ENCODE data around the gene MYMX. TPM values are rescaled to one million over a fixed set of nuclear protein-coding genes. Genes with fewer than 3 reads are reported as not detected.
A peak's percentile ranks its signal among the peaks of the same experiment; 100 is the strongest.

Gene MYMX
- polyA plus RNA-seq, 5 donors = 0.37 to 1.8 (median 0.70) TPM

DNA sequence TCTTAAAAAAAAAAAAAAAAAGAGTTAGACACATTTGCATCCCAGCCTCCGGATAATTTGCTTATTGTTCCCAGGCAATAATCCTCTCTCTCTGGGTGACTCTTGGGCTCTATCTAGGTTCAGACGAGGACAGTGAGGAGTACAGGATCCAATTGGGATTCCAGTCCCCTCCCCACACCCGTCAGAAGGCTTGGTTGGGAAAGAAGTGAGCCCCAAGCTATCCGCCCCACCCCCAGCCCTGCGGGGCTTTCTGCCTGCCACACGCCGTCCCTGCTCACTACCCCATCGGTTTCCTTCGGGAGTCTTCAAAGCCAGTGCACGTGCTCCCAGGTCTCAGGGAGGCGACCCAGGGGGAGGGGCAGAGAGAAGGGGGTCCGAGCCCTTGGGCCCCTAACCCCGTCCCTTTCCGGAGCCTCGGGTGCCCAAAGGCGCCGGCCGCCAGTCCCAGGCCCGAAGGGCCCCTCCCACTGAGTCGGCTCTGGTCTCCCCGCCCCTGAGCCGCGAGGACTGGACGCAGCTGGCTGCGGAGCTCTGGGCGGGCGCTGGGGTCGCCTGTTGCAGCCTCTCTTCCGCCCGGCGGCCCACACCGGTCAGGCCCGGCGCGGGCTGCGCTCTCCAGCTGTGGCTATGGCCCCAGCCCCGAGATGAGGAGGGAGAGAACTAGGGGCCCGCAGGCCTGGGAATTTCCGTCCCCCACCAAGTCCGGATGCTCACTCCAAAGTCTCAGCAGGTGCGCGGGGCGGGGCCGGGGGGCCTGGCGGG lies 2.5 kb downstream of the MYMX start:
- DNase-seq = peak; percentile 92 to 94

DNA sequence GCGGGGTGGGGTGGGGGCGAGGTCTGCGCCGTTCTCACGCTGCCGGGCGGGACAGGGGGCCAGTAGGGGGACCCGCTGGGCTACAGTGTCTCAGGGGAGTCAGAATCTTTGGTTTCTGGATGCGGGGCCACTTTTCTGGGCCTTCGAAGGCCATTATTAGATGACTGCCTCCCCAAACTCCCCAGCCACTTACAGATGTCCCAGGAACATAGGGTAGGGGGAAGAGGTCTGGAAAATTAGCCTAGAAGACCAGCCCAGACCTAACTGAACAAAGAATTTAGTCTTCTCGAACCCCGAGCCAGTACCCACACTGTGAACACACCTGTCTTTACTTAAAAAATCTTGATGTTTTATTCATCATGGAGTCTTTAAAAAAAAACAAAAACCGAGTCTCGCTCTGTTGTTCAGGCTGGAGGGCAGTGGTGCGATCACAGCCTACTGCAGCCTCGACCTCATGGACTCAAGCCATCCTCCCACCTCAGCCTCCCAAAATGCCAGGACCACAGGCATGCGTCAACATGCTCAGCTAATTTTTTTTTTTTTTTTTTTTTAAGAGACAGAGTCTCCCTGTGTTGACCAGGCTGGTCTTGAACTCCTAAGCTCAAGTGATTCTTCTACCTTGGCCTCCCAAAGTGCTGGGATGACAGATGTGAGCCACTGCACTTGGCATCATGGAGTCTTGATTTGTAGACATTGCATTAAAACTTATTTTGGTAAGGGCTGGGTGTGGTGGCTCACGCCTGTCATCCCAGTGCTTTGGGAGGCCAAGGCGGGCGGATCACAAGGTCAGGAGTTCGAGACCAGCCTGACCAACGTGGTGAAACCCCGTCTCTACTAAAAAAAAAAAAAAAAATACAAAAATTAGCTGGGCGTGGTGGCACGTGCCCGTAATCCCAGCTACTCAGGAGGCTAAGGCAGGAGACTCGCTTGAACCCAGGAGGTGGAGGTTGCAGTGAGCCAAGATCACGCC lies 3.4 kb downstream of the MYMX start:
- no peak for DNase-seq

DNA sequence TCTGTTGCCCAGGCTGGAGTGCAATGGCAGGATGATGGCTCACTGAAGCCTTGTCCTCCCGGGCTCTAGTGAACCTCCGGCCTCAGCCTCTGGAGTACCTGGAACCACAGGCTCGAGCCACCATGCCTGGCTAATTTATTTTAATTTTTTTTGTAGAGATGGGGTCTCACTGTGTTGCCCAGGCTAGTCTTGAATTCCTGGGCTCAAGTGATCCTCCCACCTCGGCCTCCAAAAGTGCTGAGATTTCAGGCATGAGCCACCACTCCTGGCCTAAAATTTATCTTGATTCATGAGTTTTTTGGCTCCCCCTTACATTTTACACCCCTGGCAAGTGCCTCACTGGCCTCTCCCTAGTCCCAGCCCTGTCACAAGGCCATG lies 4.2 kb downstream of the MYMX start:
- no peak for DNase-seq

DNA sequence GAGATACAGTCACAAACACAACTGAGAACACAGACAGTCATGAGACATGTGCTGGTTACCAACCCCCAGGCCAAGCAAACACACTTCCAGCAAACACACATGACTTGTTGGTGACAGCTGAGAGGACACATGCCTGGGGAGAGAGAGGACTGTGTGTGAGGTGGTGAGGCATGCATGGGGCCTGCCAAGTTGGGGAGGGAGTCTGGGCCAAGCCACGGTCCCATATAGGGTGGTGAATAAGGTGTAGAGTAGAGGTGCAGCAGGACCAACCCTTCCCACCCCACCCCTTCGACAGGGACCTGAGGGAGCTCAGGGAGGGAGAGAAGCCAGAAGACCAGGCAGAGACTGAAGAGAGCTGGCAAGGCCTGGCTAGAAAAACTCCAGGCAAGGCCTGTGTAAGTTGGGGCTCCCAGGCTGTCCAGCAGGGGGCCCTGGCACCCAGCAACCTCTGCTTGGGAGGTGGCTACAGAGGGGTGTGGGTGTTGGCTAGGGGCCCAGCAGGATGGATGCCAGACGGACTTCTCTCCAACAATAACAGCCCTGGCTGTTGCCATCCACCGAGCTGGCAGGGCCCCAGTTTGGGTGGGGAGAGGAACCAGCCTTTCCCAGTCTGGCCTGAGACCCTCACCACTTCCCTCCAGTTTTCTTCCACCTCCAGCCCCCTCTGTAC lies 4.7 kb downstream of the MYMX start:
- peak in 1 of 2 donors; percentile 81 for DNase-seq

DNA sequence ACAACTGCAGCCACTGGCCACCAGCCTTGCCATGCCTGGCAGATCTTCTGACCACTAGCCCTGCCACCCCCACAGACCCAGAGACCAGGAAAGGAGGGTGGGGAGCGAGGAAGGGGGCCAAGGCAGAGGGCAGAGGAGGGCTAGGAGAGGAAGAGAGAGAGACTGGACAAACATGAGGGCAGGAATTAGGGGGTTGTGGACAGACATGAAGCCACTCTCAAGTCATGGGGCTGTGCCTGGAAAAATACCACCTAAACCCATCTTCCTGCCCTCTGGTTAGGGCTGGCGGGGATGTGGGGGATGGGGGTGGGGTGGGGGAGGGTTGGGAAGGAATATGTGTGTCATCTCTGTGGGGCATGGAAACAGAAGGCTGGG lies 5.2 kb downstream of the MYMX start:
- DNase-seq = no peak

DNA sequence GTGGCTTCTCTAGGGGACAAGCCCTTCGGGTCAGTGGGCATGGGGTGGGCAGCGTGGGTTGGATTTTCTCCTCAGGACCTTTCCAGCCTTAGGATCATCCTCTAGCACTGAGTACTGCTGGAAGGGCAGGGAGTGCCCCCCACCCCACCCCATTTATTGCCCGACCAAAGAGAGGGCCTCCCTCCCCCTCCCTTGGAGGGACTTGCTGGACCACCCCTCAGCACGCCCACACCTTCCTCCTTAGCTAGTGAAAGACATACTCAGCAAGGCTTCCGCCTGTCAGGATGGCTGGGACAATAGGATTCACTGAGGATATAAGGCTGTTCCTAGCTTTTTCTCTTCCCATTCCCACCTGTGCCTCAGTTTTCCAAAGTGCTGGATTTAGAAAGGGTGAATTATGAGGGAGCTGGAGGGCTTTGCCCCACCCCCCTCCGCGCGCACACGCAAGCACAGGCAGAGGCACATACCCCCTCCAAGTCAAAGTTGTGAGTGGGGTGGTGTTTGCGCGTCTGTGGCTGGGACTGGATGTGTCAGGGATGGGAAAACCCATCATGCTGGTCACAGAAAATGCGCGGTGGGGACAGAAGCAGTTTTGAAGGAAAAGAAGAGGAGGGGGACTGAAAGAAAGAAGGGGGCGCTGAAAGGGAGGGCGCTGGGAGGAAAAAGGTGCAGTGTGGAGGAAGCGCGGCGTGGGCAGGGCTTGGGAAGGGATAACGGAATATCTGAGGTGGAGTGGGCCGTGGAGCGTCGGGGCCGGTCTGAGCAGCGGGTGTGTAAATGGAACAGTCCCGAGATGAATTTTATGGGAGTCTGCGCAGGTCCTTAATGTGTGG lies 6.0 kb downstream of the MYMX start:
- no peak for DNase-seq

DNA sequence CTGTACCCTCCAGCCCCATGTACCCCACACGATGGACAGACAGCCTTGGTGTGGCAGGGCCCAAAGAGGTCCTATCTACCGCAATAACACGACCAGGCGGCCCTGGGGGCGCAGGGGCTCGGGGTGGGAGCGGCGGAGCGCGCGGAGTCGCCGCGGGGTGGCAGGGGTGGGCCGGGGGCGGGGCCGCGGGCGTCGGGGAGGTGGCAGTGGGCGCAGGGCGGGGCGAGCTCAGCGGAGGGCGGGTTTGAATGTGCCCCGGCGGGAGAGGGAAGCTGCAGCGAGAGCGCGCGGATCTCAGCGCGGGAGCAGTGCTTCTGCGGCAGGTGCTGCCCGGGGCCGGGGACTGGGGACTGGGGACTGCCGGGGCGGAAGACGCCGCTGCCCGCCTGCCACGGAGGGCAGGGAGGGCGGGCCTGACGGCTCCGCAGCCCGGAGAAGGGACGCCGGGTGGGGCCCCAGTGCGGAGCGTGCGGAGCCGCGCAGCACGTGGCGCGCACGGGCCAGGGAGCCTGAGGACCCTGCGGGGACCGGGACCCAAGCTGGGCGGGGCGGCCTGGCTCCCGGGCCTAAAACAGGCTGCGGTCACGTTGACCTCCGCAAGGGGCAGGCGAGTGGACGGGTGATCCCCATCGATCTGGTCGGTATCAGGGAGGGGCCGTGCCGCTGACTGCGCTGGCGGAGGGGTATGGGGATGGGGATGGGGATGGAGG lies 6.7 kb downstream of the MYMX start, which contains the start of gene SLC29A1:
TSS of gene SLC29A1 (plus strand) at position 277 of the 710 bp plus-strand sequence. CDS start 3,719 bp downstream, outside the sequence.
- DNase-seq = peak in 1 of 2 donors; percentile 53

DNA sequence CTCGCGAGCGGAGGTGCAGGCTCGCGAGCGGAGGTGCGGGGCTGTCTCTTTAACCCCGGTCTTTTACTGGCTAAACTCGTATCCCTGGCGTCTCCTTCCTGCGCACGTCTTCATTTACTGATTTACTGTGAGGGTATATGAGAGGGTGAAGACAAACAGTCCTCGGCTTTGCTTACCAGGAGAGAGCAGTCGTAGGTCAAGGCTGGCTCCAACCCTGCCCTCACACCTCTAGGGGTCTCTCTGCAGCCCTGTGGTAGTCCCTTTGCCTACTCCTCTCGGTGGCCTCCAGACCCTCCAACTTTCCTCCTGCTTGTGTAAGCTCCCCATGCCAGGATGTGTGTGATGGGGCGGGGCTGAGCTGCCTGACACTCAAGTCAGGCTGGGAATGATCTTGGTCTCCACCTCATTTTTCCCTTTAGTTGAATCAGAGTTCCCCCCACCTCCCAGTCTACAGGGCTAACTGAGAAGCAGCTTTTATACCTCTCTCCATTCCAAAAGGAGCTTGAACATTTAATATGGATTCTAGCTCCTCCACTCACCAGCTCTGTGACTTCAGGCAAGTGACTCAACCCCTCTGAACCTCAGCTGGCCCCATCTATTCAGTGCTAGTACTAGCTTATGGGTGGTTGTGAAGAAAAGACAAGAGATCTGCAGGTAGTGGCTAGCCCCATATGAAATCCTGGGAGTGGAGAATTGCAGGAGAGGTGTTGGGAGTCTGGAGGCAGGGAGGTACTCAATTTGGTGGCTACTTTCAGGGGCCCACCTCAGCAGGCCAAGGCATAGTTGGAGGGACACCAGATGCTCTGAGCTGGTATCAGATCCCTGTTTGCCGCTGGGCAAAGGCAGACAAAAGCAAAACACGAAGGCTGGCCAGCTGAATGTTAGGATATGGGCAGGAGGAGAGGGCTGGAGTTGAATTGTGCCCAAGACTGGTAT lies 7.6 kb downstream of the MYMX start:
- no peak for DNase-seq

DNA sequence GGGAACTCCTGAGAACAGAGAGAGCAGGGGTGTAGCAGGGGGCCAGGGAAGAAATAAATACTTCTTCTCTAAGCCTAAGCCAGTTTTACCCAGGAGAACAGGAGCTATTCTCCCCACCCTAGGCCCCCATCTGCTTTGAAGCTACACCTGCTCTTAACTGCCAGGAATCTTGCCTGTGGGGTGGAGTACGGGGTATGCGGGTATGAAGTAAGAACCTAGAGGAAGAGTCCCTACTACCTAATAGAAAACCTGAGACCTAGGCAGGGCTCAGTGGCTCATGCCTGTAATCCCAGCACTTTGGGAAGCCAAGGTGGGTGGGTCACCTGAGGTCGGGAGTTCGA lies 8.2 kb downstream of the MYMX start:
- no peak for DNase-seq

DNA sequence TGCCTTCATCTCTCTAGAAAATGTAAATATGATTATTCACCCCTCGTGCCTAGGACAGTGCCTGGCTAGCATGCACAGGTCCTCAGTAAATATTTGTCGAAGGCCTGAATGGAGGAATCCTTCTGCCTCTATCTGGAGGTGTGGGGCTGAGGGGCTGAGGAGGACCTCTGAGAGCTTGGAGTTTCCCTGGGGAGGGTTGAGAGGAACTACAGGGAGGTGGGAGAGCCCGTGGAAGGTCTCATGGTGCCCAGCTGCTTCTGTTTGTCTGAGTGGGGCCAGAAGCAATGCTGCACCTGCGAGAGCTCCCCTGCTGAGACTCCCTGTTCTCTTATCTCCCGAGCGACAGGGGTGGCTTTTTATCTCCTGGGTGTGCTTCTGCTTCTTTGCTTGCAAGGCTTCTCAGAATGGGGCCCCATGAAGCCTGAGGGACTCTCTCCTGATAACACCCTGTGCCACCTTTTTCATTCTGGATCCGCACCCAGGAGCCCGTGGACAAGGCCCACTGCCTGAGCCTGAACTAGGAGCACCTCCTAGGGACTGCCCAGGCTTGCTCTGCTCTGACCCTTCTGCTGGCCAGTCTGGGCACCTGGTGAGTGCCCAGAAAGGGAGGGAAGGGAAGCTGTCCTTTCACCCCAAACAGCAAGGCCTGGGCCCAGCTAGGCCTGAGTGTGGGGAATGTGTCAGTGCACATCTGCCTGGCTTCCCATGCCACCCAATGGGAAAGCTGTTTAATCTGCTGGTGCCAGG lies 9.0 kb downstream of the MYMX start:
- DNase-seq = no peak

DNA sequence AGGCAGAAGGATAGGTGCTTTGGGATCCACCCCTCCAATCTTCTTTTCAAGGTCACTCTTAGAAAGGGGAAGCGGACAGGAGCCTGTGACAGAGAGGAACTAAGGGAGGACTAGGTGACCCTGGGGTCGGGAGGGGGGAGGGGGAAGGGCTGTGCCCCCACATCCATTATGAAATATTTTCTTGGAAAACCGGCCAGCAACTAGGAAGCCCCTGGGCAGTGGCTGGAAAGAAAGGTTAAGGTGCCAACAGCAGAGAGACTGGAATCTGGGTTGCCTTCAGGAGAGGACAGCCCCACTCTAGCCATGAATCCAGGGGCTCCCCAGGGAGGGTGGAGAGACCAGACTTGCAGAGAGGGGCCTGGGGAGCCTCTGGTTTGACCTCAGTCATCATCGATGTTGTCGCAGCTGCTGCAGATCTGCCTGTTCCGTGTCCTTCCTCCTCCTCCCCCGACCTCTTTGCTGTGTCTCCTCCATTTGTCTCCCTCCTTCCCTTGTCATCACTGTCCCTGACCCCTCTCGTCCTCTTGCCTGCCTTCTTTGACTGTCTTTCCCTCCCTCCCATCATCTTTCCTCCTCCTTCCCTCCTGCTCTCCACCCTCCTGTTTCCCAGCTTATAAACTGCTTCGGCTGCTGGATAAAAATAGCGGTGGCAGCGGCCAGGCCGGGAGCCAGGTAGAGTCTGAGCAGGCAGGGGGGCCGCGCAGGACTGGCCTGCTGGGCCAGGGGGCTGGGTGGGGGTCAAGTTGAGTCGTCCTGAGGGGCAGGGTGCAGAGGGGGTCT lies 9.8 kb downstream of the MYMX start:
- DNase-seq = no peak

DNA sequence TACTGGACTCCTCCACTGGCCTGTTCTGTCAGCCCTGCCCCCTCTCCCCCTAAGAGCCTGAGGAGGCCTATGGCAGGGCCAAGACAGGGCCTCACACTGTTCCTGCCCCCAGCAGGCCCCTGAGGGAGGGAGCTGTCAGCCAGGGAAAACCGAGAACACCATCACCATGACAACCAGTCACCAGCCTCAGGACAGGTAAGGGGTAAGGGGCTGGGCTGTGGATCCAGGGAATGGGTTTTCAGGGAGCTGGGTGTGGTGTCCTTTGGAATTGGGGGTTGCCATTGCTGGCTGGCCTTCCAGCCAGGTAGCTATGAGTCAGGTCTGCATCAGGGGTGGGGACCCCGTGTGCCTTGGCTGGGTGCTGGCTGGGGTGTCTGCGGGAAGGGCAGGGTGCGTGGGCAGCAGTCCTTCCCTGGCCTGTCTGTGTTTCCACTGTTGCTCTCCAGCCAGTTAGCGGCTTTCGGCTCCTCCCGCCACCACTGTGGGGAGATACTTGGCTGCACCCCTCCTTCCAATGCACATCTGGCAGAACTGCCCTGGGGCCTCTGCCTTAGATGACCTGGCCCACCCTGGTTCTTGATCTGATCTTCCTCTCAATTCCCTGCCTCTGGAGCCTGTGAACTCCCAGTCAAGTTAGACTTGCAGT lies 10.5 kb downstream of the MYMX start:
- DNase-seq = no peak

DNA sequence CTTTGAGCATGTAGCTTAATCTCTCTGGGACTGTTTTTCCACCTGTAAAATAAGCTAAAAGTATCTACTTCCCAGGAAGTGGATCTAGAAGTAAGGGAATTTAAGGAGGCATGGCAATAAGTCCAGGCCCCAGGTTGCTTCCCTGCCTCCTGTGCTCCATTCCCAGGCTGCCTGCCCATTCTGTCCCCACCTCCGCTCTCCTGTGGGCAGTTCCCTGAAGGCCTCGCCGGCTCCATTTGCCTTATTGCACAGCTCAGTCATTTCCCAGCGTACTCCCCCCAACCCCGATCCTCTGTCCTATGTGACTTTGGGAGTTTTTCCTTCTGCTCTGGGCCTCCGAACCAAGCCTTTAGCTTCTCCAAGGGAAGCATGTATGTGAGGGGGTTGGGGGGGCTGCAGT lies 11.3 kb downstream of the MYMX start:
- no peak for DNase-seq

DNA sequence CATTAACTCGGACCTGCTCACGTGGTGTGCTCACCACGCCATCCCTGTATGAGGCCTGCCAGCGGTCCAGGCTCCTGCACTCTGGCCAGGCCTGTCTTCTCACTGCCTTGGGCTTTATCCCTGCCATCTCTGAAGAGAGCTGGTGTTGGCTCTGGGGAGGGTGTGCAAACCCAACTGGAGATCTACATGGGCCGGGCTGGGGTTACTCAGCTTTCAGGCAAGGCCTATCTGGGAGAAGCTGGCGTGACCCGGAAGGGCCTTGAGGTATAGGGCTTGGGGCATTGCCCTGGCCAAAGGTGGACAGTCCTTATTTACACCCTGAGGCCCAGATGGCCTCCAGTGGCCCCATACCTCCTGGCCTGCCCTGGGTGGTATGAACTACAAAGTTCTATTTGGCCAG lies 11.7 kb downstream of the MYMX start:
- DNase-seq = no peak

DNA sequence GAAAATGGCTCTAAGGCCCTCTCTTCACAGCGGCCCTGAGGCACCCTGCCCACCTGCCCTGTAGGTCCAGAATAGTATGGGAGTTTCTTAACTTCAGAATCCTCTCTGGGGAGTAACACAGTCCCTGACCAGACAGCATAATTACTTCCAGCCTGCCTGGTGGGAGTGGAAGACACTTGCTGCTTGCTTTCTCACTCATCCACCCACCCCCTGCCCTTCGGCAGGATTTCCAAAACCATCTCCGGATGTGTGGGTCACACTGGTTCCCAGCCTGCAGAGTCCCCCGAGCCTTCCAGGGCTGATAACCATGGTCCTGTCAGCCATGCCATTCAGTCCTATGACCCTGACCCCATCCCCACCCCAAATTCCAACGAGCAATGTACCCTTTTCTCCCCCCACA lies 12.1 kb downstream of the MYMX start:
- no peak for DNase-seq

DNA sequence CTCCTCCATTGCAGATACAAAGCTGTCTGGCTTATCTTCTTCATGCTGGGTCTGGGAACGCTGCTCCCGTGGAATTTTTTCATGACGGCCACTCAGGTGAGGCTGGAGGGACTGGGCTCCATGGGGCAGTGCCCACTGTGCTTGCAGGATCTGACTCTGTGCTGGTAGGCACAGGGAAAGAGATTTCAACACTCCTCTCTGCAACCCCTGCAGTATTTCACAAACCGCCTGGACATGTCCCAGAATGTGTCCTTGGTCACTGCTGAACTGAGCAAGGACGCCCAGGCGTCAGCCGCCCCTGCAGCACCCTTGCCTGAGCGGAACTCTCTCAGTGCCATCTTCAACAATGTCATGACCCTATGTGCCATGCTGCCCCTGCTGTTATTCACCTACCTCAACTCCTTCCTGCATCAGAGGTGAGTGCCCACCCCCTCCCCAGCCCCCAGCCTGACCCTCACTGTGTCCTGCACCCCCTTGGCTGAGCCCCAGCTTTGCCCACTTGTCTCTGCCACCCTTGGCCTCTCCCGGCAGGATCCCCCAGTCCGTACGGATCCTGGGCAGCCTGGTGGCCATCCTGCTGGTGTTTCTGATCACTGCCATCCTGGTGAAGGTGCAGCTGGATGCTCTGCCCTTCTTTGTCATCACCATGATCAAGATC lies 12.8 kb downstream of the MYMX start:
- DNase-seq = no peak
